ENCODE results near the gene KCNQ1. TPM values are rescaled to one million over a fixed set of nuclear protein-coding genes. Genes with fewer than 3 reads are reported as not detected.

The KCNQ1 gene
- total and polyA plus RNA-seq, 2 donors (not counting 1 experiment from before 2014, with no cell fraction given): not detected

DNA sequence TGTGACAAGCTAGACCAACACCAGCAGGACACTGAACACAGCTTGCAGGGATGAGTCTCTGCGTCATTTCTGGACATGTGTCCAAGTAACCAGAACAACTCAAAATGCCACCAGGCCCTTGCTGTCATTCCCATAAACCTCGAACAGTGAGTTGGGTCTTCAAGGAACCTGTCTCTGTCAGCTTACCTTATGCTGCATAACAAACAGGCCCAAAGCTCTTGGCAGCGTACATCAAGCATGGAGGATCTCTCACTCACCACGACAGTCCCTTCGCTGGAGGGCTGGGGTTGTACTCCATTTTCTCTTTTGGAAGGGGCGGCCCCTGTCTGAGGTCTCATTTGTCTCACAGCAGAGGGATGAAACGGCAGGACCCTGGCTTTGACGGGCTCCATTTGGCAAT lies 434.0 kb downstream of the KCNQ1 start:
- Histone ChIP-seq H4K20me1 (ENCODE audit: control insufficient read depth, extremely low read depth, insufficient read depth, low read length) (no peaks in the 10 kb centered on the region), H3K79me2 (ENCODE audit: control insufficient read depth, insufficient read depth, low read length) (no peaks in the 10 kb centered on the region), H3K27me3 (ENCODE audit: control insufficient read depth, insufficient read depth, low read length) (peaks cover 2% of the 10 kb centered on the region), H3K36me3 (ENCODE audit: control insufficient read depth, insufficient read depth, low read length) (no peaks in the 10 kb centered on the region), H3K4me2 (ENCODE audit: extremely low read depth, insufficient read depth, low read length) (no peak overlapping the region), H2AFZ (ENCODE audit: low read length) (no peak overlapping the region), H3K4me1 (ENCODE audit: control insufficient read depth, extremely low read depth, insufficient read depth, low read length) (no peaks in the 10 kb centered on the region), H3K4me3 (replicated peaks in 1 of 4; ENCODE audit: control extremely low read depth in 1 of 4, insufficient read depth in 1 of 4, low read depth in 3 of 4, low read length in 4 of 4) (no peak overlapping the region), H3K27ac (ENCODE audit: insufficient read depth, low read length) (no peak overlapping the region), H3K9ac (ENCODE audit: insufficient read depth, low read length) (no peak overlapping the region), H3K9me3 (ENCODE audit: control insufficient read depth, insufficient read depth, low read depth, low read length) (no peaks in the 10 kb centered on the region)
- TF ChIP-seq, protein P1, sequence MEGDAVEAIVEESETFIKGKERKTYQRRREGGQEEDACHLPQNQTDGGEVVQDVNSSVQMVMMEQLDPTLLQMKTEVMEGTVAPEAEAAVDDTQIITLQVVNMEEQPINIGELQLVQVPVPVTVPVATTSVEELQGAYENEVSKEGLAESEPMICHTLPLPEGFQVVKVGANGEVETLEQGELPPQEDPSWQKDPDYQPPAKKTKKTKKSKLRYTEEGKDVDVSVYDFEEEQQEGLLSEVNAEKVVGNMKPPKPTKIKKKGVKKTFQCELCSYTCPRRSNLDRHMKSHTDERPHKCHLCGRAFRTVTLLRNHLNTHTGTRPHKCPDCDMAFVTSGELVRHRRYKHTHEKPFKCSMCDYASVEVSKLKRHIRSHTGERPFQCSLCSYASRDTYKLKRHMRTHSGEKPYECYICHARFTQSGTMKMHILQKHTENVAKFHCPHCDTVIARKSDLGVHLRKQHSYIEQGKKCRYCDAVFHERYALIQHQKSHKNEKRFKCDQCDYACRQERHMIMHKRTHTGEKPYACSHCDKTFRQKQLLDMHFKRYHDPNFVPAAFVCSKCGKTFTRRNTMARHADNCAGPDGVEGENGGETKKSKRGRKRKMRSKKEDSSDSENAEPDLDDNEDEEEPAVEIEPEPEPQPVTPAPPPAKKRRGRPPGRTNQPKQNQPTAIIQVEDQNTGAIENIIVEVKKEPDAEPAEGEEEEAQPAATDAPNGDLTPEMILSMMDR (conservative IDR thresholded peaks at IDR 0.05 in 1 of 2, IDR thresholded peaks at IDR 0.05 in 1 of 2; ENCODE audit: low read depth in 1 of 2, low read length in 2 of 2): no peak
- no peak for TF ChIP-seq EZH2 (IDR thresholded peaks at IDR 0.05; ENCODE audit: low read length, missing control alignments)
- DNase-seq (ENCODE audit: low read depth in 2 of 2): no peak

- H3K9ac ChIP-seq (ENCODE audit: insufficient read depth, low read length): no peak overlapping the region
- TF ChIP-seq EZH2 (IDR thresholded peaks at IDR 0.05; ENCODE audit: low read length, missing control alignments): no peak
- TF ChIP-seq, protein P1 (conservative IDR thresholded peaks at IDR 0.05 in 1 of 2, IDR thresholded peaks at IDR 0.05 in 1 of 2; ENCODE audit: low read depth in 1 of 2, low read length in 2 of 2): no peak
- DNase-seq (ENCODE audit: low read depth in 2 of 2): no peak
- H3K36me3 ChIP-seq (ENCODE audit: control insufficient read depth, insufficient read depth, low read length): no peaks in the 10 kb centered on the region
- H3K4me3 ChIP-seq (replicated peaks in 1 of 4; ENCODE audit: control extremely low read depth in 1 of 4, insufficient read depth in 1 of 4, low read depth in 3 of 4, low read length in 4 of 4): no peak overlapping the region
- H3K27me3 ChIP-seq (ENCODE audit: control insufficient read depth, insufficient read depth, low read length): peaks cover 5% of the 10 kb centered on the region
- no peaks in the 10 kb centered on the region for H3K4me1 ChIP-seq (ENCODE audit: control insufficient read depth, extremely low read depth, insufficient read depth, low read length)
- no peaks in the 10 kb centered on the region for H4K20me1 ChIP-seq (ENCODE audit: control insufficient read depth, extremely low read depth, insufficient read depth, low read length)
- no peaks in the 10 kb centered on the region for H3K79me2 ChIP-seq (ENCODE audit: control insufficient read depth, insufficient read depth, low read length)
- no peak overlapping the region for H3K4me2 ChIP-seq (ENCODE audit: extremely low read depth, insufficient read depth, low read length)
- no peak overlapping the region for H3K27ac ChIP-seq (ENCODE audit: insufficient read depth, low read length)
- no peaks in the 10 kb centered on the region for H3K9me3 ChIP-seq (ENCODE audit: control insufficient read depth, insufficient read depth, low read depth, low read length)
- no peak overlapping the region for H2AFZ ChIP-seq (ENCODE audit: low read length)
Measured at GRCh38 chr11:2880646-2881045, 435.8 kb downstream of the KCNQ1 start.

DNA sequence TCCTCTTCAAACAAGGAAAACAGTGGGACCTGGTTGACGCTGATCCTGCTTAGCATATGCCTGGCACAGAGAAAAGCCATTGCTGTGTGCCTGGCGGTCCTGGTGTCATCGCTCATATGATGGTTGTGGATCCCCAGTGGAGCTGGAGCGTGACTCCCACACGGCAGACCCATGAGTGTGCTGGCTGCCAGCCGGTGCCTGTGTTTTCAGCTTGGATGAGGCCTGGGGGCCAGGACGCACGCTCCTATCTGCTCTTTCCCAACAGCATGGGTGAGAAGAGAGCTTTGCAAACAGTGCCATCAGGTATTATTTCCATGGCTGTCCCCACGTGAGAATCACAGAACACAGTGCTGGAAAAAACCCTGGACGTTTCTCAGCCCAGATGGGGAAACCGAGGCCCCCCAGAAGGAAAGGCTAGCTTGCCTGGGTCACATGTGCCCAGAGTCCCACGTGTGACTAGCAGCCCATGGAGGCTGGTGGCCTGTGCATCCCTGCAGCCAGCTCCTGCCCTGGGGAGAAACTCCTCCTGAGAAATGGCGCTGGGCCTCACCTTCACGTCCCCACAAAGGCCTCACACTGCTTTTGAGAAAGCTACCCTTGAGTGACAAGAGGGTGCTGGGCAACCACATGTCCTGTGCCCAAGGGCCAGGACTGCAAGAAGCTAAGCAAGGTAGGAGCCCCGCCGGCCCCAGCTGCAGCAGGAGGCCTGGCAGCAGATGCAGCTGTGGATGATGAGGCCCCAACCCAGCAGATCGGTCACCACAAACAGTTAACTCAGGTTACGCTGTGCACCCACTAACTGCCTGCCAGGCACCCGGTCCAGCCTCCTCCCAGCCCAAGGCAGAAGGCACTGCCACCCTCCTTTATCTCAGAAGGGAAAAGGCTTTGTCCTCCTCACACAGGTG lies 436.5 kb downstream of the KCNQ1 start:
- TF ChIP-seq, protein P1 (conservative IDR thresholded peaks at IDR 0.05 in 1 of 2, IDR thresholded peaks at IDR 0.05 in 1 of 2; ENCODE audit: low read depth in 1 of 2, low read length in 2 of 2): no peak
- no peak for TF ChIP-seq EZH2 (IDR thresholded peaks at IDR 0.05; ENCODE audit: low read length, missing control alignments)
- DNase-seq (ENCODE audit: low read depth in 2 of 2): no peak
- H3K4me1 ChIP-seq (ENCODE audit: control insufficient read depth, extremely low read depth, insufficient read depth, low read length): no peaks in the 10 kb centered on the region
- no peak overlapping the region for H3K4me3 ChIP-seq (replicated peaks in 1 of 4; ENCODE audit: control extremely low read depth in 1 of 4, insufficient read depth in 1 of 4, low read depth in 3 of 4, low read length in 4 of 4)
- no peak overlapping the region for H3K4me2 ChIP-seq (ENCODE audit: extremely low read depth, insufficient read depth, low read length)
- H2AFZ ChIP-seq (ENCODE audit: low read length): no peak overlapping the region
- H3K27me3 ChIP-seq (ENCODE audit: control insufficient read depth, insufficient read depth, low read length): peaks cover 5% of the 10 kb centered on the region
- H3K27ac ChIP-seq (ENCODE audit: insufficient read depth, low read length): no peak overlapping the region
- no peaks in the 10 kb centered on the region for H3K9me3 ChIP-seq (ENCODE audit: control insufficient read depth, insufficient read depth, low read depth, low read length)
- H3K36me3 ChIP-seq (ENCODE audit: control insufficient read depth, insufficient read depth, low read length): no peaks in the 10 kb centered on the region
- no peaks in the 10 kb centered on the region for H4K20me1 ChIP-seq (ENCODE audit: control insufficient read depth, extremely low read depth, insufficient read depth, low read length)
- H3K9ac ChIP-seq (ENCODE audit: insufficient read depth, low read length): no peak overlapping the region
- no peaks in the 10 kb centered on the region for H3K79me2 ChIP-seq (ENCODE audit: control insufficient read depth, insufficient read depth, low read length)

Data from fibroblast of lung (primary cell).